Left hindlimb (tissue), 1 donor: Measurements from ENCODE around the gene ZNF776.
"Not testable (repeated sequence)": the region's sequence is repeated elsewhere in the genome, so short reads cannot be mapped to it uniquely, and the experiment has no call there.

ENCODE experiments used
- DNase-seq: peaks from one replicate; pipeline ENCODE4 v3.0.0-alpha.2; 2018

Gene ZNF776

GRCh38 chr19:57746580-57747471 lies at the start of gene ZNF776:
TSS of gene ZNF776 (plus strand) at chr19:57746815. CDS start at chr19:57747059, 244 bp downstream.
- DNase-seq: peak; percentile 88

GRCh38 chr19:57701625-57702024 lies 45.0 kb upstream of the ZNF776 start:
- DNase-seq: no peak

- DNase-seq: no peak
Observed at GRCh38 chr19:57706346-57706745, 40.3 kb upstream of the ZNF776 start.

GRCh38 chr19:57708641-57709361 lies 37.8 kb upstream of the ZNF776 start, which contains the start of gene ZNF154:
TSS of gene ZNF154 (minus strand) at chr19:57709204. CDS start at chr19:57708971, 233 bp downstream.
- DNase-seq: peak; percentile 88

- no peak for DNase-seq
Observed at GRCh38 chr19:57709616-57710015, 37.0 kb upstream of the ZNF776 start.

GRCh38 chr19:57712222-57712621 lies 34.4 kb upstream of the ZNF776 start:
- DNase-seq: no peak

GRCh38 chr19:57719424-57719823 lies 27.2 kb upstream of the ZNF776 start:
- DNase-seq: no peak

- DNase-seq: no peak
Observed at GRCh38 chr19:57719901-57720519, 26.6 kb upstream of the ZNF776 start.

GRCh38 chr19:57720878-57721277 lies 25.7 kb upstream of the ZNF776 start:
- no peak for DNase-seq

- DNase-seq: not testable (repeated sequence)
Observed at GRCh38 chr19:57738320-57738719, 8.3 kb upstream of the ZNF776 start.

GRCh38 chr19:57738770-57739169 lies 7.8 kb upstream of the ZNF776 start:
- not testable (repeated sequence) for DNase-seq

GRCh38 chr19:57747472-57747807 lies 825 bp downstream of the ZNF776 start:
- DNase-seq: no peak

- no peak for DNase-seq
Observed at GRCh38 chr19:57748029-57748428, 1.4 kb downstream of the ZNF776 start.

GRCh38 chr19:57754091-57754673 lies 7.6 kb downstream of the ZNF776 start:
- no peak for DNase-seq

GRCh38 chr19:57755031-57755430 lies 8.4 kb downstream of the ZNF776 start:
- DNase-seq: no peak

GRCh38 chr19:57757941-57758340 lies 11.3 kb downstream of the ZNF776 start:
- DNase-seq: no peak

- DNase-seq: no peak
Observed at GRCh38 chr19:57759096-57759495, 12.5 kb downstream of the ZNF776 start.

- DNase-seq: peak; percentile 92
Observed at GRCh38 chr19:57769345-57770131, 22.9 kb downstream of the ZNF776 start, which contains the start of gene ZNF586. TSS of gene ZNF586 (plus strand) at chr19:57769676. CDS start at chr19:57769843, 167 bp downstream.

- DNase-seq: no peak
Observed at GRCh38 chr19:57771417-57771816, 24.8 kb downstream of the ZNF776 start.

GRCh38 chr19:57773488-57773887 lies 26.9 kb downstream of the ZNF776 start:
- DNase-seq: no peak

- no peak for DNase-seq
Observed at GRCh38 chr19:57776764-57777296, 30.2 kb downstream of the ZNF776 start.

GRCh38 chr19:57778336-57778735 lies 31.7 kb downstream of the ZNF776 start:
- DNase-seq: no peak
